SK-N-MC (cell line): ENCODE measurements around the gene PTPN6.

Experiments
- EZH2 ChIP-seq: fragments of 200-600 bp; sonication (generic); IDR thresholded peaks from one replicate; pipeline ENCODE4 v1.6.1; 2017; ENCODE audit warnings: antibody characterized with exemption
- POLR2AphosphoS5 ChIP-seq: IDR thresholded peaks from 2 replicates; pipeline ENCODE4 v1.6.1; 2012; ENCODE audit warnings: mild to moderate bottlenecking, low read depth, low read length, borderline replicate concordance

- TF ChIP-seq EZH2 (no peak), POLR2AphosphoS5 (peak; percentile 73; the same call in 1 of the 2 replicates)
These were observed 46.6 kb upstream of the PTPN6 start, which contains the start of gene LRRC23 for GRCh38 chr12:6904280-6905276.
